Left lung (tissue), 10 donors: ENCODE measurements around the gene WLS. TPM values are rescaled to one million over a fixed set of nuclear protein-coding genes. Genes with fewer than 3 reads are reported as not detected.

Source experiments
- ATAC-seq: fragments of 200-7000 bp; cut with Tn5 transposase; one replicate; pipeline ENCODE4 v1.9.1; 2020; ENCODE audit warnings: moderate library complexity
- DNase-seq, 4 donors: peaks; one replicate each; pipeline ENCODE4 v3.0.0-alpha.2; 2013 to 2020
- H3K27ac ChIP-seq, 2 donors: fragments of 200-600 bp; sonication (generic) in 1 of 2; one replicate each; pipeline versions ENCODE4 v1.5.0 to v1.8.0; 2020 to 2021
- H3K27me3 ChIP-seq, 2 donors: fragments of 200-600 bp; sonication (generic) in 1 of 2; one replicate each; pipeline versions ENCODE4 v1.5.0 to v1.8.0; 2020 to 2021
- H3K36me3 ChIP-seq, 2 donors: fragments of 200-600 bp; sonication (generic) in 1 of 2; one replicate each; pipeline versions ENCODE4 v1.5.0 to v1.8.0; 2020 to 2021
- H3K4me1 ChIP-seq, 2 donors: fragments of 200-600 bp; one replicate each; pipeline ENCODE4 v1.8.0; 2021
- H3K4me3 ChIP-seq, 2 donors: fragments of 200-600 bp; sonication (generic) in 1 of 2; one replicate each; pipeline versions ENCODE4 v1.5.0 to v1.8.0; 2020 to 2021; ENCODE audit warnings: mild to moderate bottlenecking in 1 of 2
- H3K9me3 ChIP-seq, 2 donors: fragments of 200-600 bp; sonication (generic) in 1 of 2; one replicate each; pipeline versions ENCODE4 v1.5.0 to v1.8.0; 2020 to 2021
- CTCF ChIP-seq, 2 donors: fragments of 200-600 bp; sonication (generic) in 1 of 2; IDR thresholded peaks; one replicate each; pipeline versions ENCODE4 v1.5.0 to v1.8.0; 2021; ENCODE audit warnings: antibody characterized with exemption in 2 of 2
- intact Hi-C, 2 donors: fragments of 100-400 bp; cut with DNase I; formaldehyde crosslinking; loops; one replicate each; pipeline versions ENCODE4 v1.11.2 to v1.14.2; 2022
- polyA plus RNA-seq, 6 donors: library from polyadenylated mRNA; unstranded; fragments of 120-200 nt; gene quantifications; one replicate each; pipeline ENCODE4 v1.2.1, GENCODE V29; 2013; ENCODE audit not compliant: insufficient read length in 6 of 6
- total RNA-seq, 2 donors: library from RNA; stranded (reverse); fragmentation: NEBNext Ultra II Directional; extraction: Animal tissue kit (Norgen Biotek cat#: 25700); gene quantifications; one replicate each; pipeline ENCODE4 v1.2.1, GENCODE V29; 2021
- donor health status: DM: no; HTN: yes; CAD: no.
- donor health status: DM: no; HTN: no; CAD: no.

The WLS gene
- total and polyA plus RNA-seq, 8 donors = 85.7 to 176 (median 137) TPM

- H3K4me3 ChIP-seq = no peak overlapping the region
- intact Hi-C loops = no loop called here
- TF ChIP-seq CTCF (IDR thresholded peaks at IDR 0.05) = peak; percentile 56 to 77
- H3K9me3 ChIP-seq = no peaks in the 10 kb centered on the region
- no peaks in the 10 kb centered on the region for H3K36me3 ChIP-seq
- no peak overlapping the region for H3K27ac ChIP-seq
- H3K4me1 ChIP-seq = no peaks in the 10 kb centered on the region
- ATAC-seq = peak; percentile 92
- no peaks in the 10 kb centered on the region for H3K27me3 ChIP-seq
- DNase-seq = peak in 2 of 4 donors; percentile 62 to 79
Measured at GRCh38 chr1:68120136-68120791, 112.1 kb downstream of the WLS start.

GRCh38 chr1:68119445-68119844 lies 112.9 kb downstream of the WLS start:
- Histone ChIP-seq H3K36me3 (no peaks in the 10 kb centered on the region), H3K27ac (no peak overlapping the region), H3K27me3 (no peaks in the 10 kb centered on the region), H3K4me3 (no peak overlapping the region), H3K4me1 (no peaks in the 10 kb centered on the region), H3K9me3 (no peaks in the 10 kb centered on the region)
- ATAC-seq (no peak), DNase-seq (no peak)
- no peak for TF ChIP-seq CTCF (IDR thresholded peaks at IDR 0.05)
- intact Hi-C loops = loop anchor here (5.0 to 10.0 kb wide), 3 partner anchors 223 to 265 kb away; no protein-coding TSS in a partner anchor

GRCh38 chr1:68117416-68117815 lies 114.9 kb downstream of the WLS start:
- no peak for ATAC-seq
- H3K4me3 ChIP-seq = no peak overlapping the region
- H3K9me3 ChIP-seq = no peaks in the 10 kb centered on the region
- no peaks in the 10 kb centered on the region for H3K36me3 ChIP-seq
- no peak overlapping the region for H3K27ac ChIP-seq
- DNase-seq = no peak
- intact Hi-C loops = loop anchor here (5.0 to 10.0 kb wide), 3 partner anchors 225 to 263 kb away; no protein-coding TSS in a partner anchor
- peaks cover 0 to 4% of the 10 kb centered on the region in 2 donors for H3K4me1 ChIP-seq
- TF ChIP-seq CTCF (IDR thresholded peaks at IDR 0.05) = no peak
- H3K27me3 ChIP-seq = no peaks in the 10 kb centered on the region

- Histone ChIP-seq H3K36me3 (no peaks in the 10 kb centered on the region), H3K9me3 (no peaks in the 10 kb centered on the region), H3K27me3 (no peaks in the 10 kb centered on the region), H3K4me1 (peaks cover 0 to 5% of the 10 kb centered on the region in 2 donors), H3K4me3 (no peak overlapping the region), H3K27ac (no peak overlapping the region)
- intact Hi-C loops = loop anchor here (5.0 to 10.0 kb wide), 3 partner anchors 226 to 262 kb away; no protein-coding TSS in a partner anchor
- TF ChIP-seq CTCF (IDR thresholded peaks at IDR 0.05) = peak; percentile 74 to 78
- DNase-seq (peak in 2 of 4 donors; percentile 50 to 68), ATAC-seq (peak; percentile 44)
Measured at GRCh38 chr1:68116643-68117235, 115.6 kb downstream of the WLS start.

- no peak for DNase-seq
- Histone ChIP-seq H3K27ac (no peak overlapping the region), H3K9me3 (no peaks in the 10 kb centered on the region), H3K4me1 (peaks cover 0 to 5% of the 10 kb centered on the region in 2 donors), H3K4me3 (no peak overlapping the region), H3K27me3 (no peaks in the 10 kb centered on the region), H3K36me3 (no peaks in the 10 kb centered on the region)
- ATAC-seq = no peak
- intact Hi-C loops = loop anchor here (5.0 to 10.0 kb wide), 3 partner anchors 227 to 261 kb away; no protein-coding TSS in a partner anchor
- no peak for TF ChIP-seq CTCF (IDR thresholded peaks at IDR 0.05)
Measured at GRCh38 chr1:68115308-68115707, 117.0 kb downstream of the WLS start.
